GM12874 (cell line): ENCODE measurements around the gene LINC01488.

Source experiments
- CTCF ChIP-seq: IDR thresholded peaks from 2 replicates; pipeline ENCODE4 v1.5.1; 2011; ENCODE audit warnings: low read depth, mild to moderate bottlenecking, control low read depth, low read length, moderate library complexity; ENCODE audit not compliant: insufficient read depth

LINC01488 gene

GRCh38 chr11:69495441-69496201 is 14.2 kb downstream of the LINC01488 start:
- TF ChIP-seq CTCF, result no peak

GRCh38 chr11:69496202-69496557 is 14.7 kb downstream of the LINC01488 start:
- no peak for TF ChIP-seq CTCF

DNA sequence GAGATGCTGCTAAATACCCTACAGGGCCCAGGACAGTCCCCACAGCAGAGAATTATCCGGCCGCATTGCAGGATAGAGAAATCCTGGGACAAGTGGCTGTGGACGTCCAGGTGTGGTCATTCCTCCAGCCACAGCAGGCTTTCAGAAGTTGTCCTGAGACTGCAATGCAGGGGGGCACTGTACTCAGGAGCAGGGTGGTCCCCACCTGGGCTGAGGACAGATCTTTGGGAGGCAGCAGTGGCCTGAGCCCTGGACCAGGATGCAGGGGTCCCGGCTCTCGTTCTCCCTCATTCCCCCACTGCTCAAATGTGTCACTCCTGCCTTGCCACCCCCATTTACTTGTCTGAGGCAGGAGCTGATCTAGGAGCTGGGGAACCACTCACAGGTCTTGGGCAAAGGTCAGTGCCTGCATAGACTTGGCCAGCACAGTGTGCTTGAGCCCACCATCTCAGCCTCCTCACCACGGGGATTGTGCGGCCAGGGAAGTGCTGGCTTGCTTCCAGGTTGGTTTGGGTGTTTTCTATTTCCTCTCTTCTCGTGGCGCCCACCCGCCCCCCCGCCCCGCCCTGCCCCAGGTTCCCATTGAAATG is 15.3 kb downstream of the LINC01488 start:
- TF ChIP-seq CTCF, result no peak

- TF ChIP-seq CTCF, result no peak
Observed at GRCh38 chr11:69497221-69497787, 15.8 kb downstream of the LINC01488 start.

GRCh38 chr11:69498614-69499175 is 17.2 kb downstream of the LINC01488 start:
- TF ChIP-seq CTCF, result no peak

DNA sequence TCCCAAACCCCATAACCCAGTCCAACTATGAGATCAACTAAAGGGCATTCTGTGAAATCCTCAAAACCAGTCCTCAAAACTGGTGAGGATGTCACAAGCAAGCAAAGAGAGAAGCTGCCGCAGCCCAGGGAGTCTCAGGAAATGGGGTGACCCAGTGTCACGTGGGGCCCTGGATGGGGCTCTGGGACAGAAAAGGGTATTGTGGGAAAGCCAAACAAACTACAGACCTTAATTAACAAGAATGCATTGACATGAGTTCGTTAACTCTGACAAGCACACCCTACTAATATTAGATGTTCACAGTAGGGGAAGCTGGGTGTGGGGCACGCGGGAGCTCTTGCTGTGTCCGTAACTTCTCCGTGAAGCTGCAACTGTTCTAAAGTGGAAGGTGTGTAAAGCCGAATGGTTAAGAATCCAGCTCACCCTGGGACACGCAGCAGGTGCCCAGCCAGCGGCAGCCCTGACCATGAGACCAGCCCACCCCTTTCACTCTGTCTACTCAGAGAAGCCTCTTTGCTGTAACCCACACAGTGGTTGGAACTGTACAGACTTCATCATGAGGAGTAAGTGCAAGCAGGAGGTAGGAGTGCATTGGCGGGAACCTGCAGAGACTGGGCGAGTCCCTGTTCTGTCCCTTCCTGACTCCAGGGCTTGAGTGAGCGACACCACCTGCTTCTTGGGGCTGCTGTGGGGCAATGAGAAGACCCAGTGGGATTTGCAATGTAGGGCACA is 17.9 kb downstream of the LINC01488 start:
- no peak for TF ChIP-seq CTCF

GRCh38 chr11:69499918-69500284 is 18.4 kb downstream of the LINC01488 start:
- no peak for TF ChIP-seq CTCF
